ENCODE measurements around the gene TFAP2C.

- TF ChIP-seq POLR2AphosphoS5 (IDR thresholded peaks at IDR 0.05; ENCODE audit: low read depth, low read length), result no peak
- TF ChIP-seq FOXP2 (optimal IDR thresholded peaks at IDR 0.05; ENCODE audit: borderline replicate concordance, extremely low read depth, extremely low read length, insufficient read depth), result no peak
- TF ChIP-seq TAF1 (IDR thresholded peaks at IDR 0.05; ENCODE audit: borderline replicate concordance, insufficient read depth, low read length), result no peak
- TF ChIP-seq REST (IDR thresholded peaks at IDR 0.05; ENCODE audit: insufficient read depth in 1 of 2, low read depth in 2 of 2, low read length in 2 of 2), result no peak
- TF ChIP-seq SIN3A (IDR thresholded peaks at IDR 0.05; ENCODE audit: borderline replicate concordance, insufficient read depth, low read length), result no peak
Measured at GRCh38 chr20:56589633-56590032, 39.5 kb upstream of the TFAP2C start.

Data from PFSK-1 (cell line).